OCI-LY3 (cell line): ENCODE results near the gene MIA2.
"Not testable (repeated sequence)": the region's sequence is repeated elsewhere in the genome, so short reads cannot be mapped to it uniquely, and the experiment has no call there.

Experiments used
- H2AFZ ChIP-seq: fragments of 200-600, 300-600 bp; shearing (Covaris generic); 2 replicates; pipeline ENCODE4 v1.6.0; 2014; ENCODE audit warnings: antibody characterized with exemption, low read depth, low read length
- H3K27ac ChIP-seq: fragments of 200-600, 300-600 bp; sonication (generic); 2 replicates; pipeline ENCODE4 v1.5.1; 2014; ENCODE audit warnings: mild to moderate bottlenecking, low read length, moderate library complexity, mixed read lengths
- H3K27me3 ChIP-seq: fragments of 200-600, 300-600 bp; sonication (generic); 2 replicates; pipeline ENCODE4 v1.6.1; 2014; ENCODE audit warnings: low read depth, low read length, mixed read lengths
- H3K36me3 ChIP-seq: fragments of 200-600, 300-600 bp; sonication (generic); replicated peaks from 2 replicates; pipeline ENCODE3; 2014; ENCODE audit warnings: low read depth, low read length, mixed read lengths
- H3K4me1 ChIP-seq: fragments of 300-600, 200-600 bp; sonication (generic); 2 replicates; pipeline ENCODE4 v1.6.1; 2014; ENCODE audit warnings: low read length, mixed read lengths
- H3K4me2 ChIP-seq: fragments of 200-600, 300-600 bp; sonication (generic); 2 replicates; pipeline ENCODE4 v1.6.1; 2014; ENCODE audit warnings: low read length, mixed read lengths
- H3K4me3 ChIP-seq: fragments of 300-600, 200-600 bp; sonication (generic); 2 replicates; pipeline ENCODE4 v1.5.1; 2014; ENCODE audit warnings: antibody characterized with exemption, mild to moderate bottlenecking, low read length, moderate library complexity
- H3K79me2 ChIP-seq: fragments of 300-600, 200-600 bp; shearing (Covaris generic); 2 replicates; pipeline ENCODE4 v1.6.1; 2014; ENCODE audit warnings: mild to moderate bottlenecking, low read length, mixed read lengths
- H3K9ac ChIP-seq: fragments of 300-600, 200-600 bp; shearing (Covaris generic); 2 replicates; pipeline ENCODE4 v1.6.0; 2014; ENCODE audit warnings: mild to moderate bottlenecking, low read length, moderate library complexity
- H3K9me3 ChIP-seq: fragments of 200-600, 300-600 bp; shearing (Covaris generic); 2 replicates; pipeline ENCODE4 v1.6.1; 2014; ENCODE audit warnings: low read length, mixed read lengths; ENCODE audit not compliant: insufficient read depth
- H4K20me1 ChIP-seq: fragments of 200-600, 300-600 bp; sonication (generic); 2 replicates; pipeline ENCODE4 v1.6.1; 2016; ENCODE audit warnings: low read length, mixed read lengths; ENCODE audit not compliant: insufficient read depth
- CTCF ChIP-seq: fragments of 200-600, 300-600 bp; sonication (generic); IDR thresholded peaks from 2 replicates; pipeline ENCODE4 v1.5.1; 2014; ENCODE audit warnings: antibody characterized with exemption, low read length, low read depth
- EZH2phosphoT487 ChIP-seq: fragments of 200-600 bp; shearing (Covaris generic); IDR thresholded peaks from 2 replicates; pipeline ENCODE4 v1.6.1; 2018; ENCODE audit warnings: antibody characterized with exemption, mixed run types, low read depth

MIA2 gene

DNA sequence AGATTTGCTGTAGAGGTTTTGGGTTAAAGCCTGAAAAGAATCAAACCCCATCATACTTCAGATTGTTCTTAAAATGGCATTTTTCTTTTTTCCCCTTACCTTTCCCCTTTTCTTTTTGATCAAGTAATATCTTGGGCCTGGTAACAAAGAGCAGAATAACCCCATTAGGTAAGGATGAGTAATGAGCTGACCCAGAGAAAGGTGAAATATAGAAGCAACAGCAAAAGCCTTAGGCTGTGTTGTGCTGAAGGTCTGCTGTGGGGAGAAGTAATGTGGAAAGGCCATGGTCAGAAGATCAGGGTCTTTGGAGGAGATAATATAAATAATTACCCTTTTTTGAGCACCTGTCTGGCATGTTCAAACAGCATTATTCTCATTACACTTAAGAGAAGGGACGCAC, 42.3 kb downstream of the MIA2 start:
- no peak overlapping the region for H3K27ac ChIP-seq
- H4K20me1 ChIP-seq: peaks cover 12% of the 10 kb centered on the region; the same call in 1 of the 2 replicates
- peaks cover 67% of the 10 kb centered on the region for H3K79me2 ChIP-seq
- H3K9ac ChIP-seq: no peak overlapping the region
- H3K36me3 ChIP-seq: peaks cover 15% of the 10 kb centered on the region
- H3K4me3 ChIP-seq: no peak overlapping the region
- no peak overlapping the region for H3K4me2 ChIP-seq
- peaks cover 4% of the 10 kb centered on the region; the same call in 1 of the 2 replicates for H3K9me3 ChIP-seq
- H3K27me3 ChIP-seq: no peaks in the 10 kb centered on the region
- H3K4me1 ChIP-seq: peaks cover 9% of the 10 kb centered on the region
- TF ChIP-seq EZH2phosphoT487 (no peak), CTCF (no peak)
- no peak overlapping the region for H2AFZ ChIP-seq

GRCh38 chr14:39276579-39277114, 42.9 kb downstream of the MIA2 start:
- Histone ChIP-seq H3K4me3 (no peak overlapping the region), H4K20me1 (peaks cover 12% of the 10 kb centered on the region; the same call in 1 of the 2 replicates), H3K79me2 (peaks cover 61% of the 10 kb centered on the region), H3K36me3 (peaks cover 9% of the 10 kb centered on the region), H3K27me3 (no peaks in the 10 kb centered on the region), H3K4me1 (peaks cover 9% of the 10 kb centered on the region), H3K9me3 (peaks cover under 1% of the 10 kb centered on the region; the same call in 1 of the 2 replicates), H3K9ac (no peak overlapping the region), H3K4me2 (no peak overlapping the region), H2AFZ (no peak overlapping the region), H3K27ac (no peak overlapping the region)
- TF ChIP-seq EZH2phosphoT487 (no peak), CTCF (no peak)

GRCh38 chr14:39279515-39279914, 45.8 kb downstream of the MIA2 start:
- H3K27ac ChIP-seq: no peak overlapping the region
- peaks cover 9% of the 10 kb centered on the region for H3K4me1 ChIP-seq
- peaks cover 28% of the 10 kb centered on the region for H3K36me3 ChIP-seq
- H3K9ac ChIP-seq: no peak overlapping the region
- H3K4me2 ChIP-seq: no peak overlapping the region
- H3K27me3 ChIP-seq: no peaks in the 10 kb centered on the region
- peaks cover 12% of the 10 kb centered on the region; the same call in 1 of the 2 replicates for H4K20me1 ChIP-seq
- H3K9me3 ChIP-seq: no peaks in the 10 kb centered on the region
- peaks cover 40% of the 10 kb centered on the region for H3K79me2 ChIP-seq
- H2AFZ ChIP-seq: no peak overlapping the region
- TF ChIP-seq CTCF (no peak), EZH2phosphoT487 (no peak)
- no peak overlapping the region for H3K4me3 ChIP-seq

DNA sequence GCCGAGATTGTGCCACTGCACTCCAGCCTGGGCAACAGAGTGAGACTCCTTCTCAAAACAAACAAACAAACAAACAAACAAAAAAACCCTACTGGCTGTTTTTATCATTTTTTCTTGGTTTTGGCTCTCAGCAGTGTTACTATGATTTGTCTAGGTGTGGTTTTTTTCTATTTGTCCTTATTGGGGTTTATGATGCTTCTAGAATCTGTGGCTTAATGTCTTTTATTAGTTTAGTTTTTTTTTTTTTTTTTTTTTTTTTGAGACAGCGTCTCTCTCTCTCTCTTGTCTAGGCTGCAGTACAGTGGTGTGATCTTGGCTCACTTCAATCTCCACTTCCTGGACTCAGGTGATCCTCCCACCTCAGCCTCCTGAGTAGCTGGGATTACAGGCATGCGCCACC, 47.0 kb downstream of the MIA2 start:
- not testable (repeated sequence) for H3K27me3 ChIP-seq, H3K4me2 ChIP-seq, H3K9ac ChIP-seq, H3K9me3 ChIP-seq, H3K27ac ChIP-seq, H2AFZ ChIP-seq, H3K4me1 ChIP-seq, H4K20me1 ChIP-seq, H3K4me3 ChIP-seq
- Histone ChIP-seq H3K79me2 (peaks cover 32% of the 10 kb centered on the region), H3K36me3 (peaks cover 28% of the 10 kb centered on the region)

DNA sequence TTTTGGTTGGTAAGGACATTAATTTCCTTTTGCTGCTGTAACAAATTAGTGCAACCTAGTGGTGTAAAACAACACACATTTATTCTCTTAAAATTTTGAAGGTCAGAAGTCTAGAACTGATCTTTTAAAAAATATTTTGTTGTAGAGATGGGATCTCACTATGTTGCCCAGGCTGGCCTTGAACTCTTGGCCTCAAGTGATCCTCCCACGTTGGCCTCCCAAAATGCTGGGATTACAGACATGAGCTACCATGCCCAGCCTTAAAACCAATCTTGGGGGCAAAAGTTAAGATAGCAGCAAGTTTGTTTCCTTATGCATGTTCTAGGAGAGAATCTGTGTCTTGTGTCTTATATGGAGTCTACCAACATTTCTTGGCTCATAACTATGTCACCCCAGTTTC, 55.8 kb downstream of the MIA2 start:
- Histone ChIP-seq H3K79me2 (no peaks in the 10 kb centered on the region), H3K9me3 (no peaks in the 10 kb centered on the region), H3K36me3 (peaks cover 14% of the 10 kb centered on the region), H3K27me3 (no peaks in the 10 kb centered on the region), H4K20me1 (no peaks in the 10 kb centered on the region), H2AFZ (no peak overlapping the region), H3K4me3 (no peak overlapping the region), H3K27ac (no peak overlapping the region), H3K4me1 (no peaks in the 10 kb centered on the region), H3K4me2 (no peak overlapping the region), H3K9ac (no peak overlapping the region)
- TF ChIP-seq EZH2phosphoT487 (no peak), CTCF (no peak)
